ENCODE measurements around the gene PTPN7. TPM values are rescaled to one million over a fixed set of nuclear protein-coding genes. Genes with fewer than 3 reads are reported as not detected.
A peak's percentile ranks its signal among the peaks of the same experiment; 100 is the strongest.

PTPN7 gene
- total and polyA plus RNA-seq, 4 donors = 0.75 to 7.0 (median 1.7) TPM

DNA sequence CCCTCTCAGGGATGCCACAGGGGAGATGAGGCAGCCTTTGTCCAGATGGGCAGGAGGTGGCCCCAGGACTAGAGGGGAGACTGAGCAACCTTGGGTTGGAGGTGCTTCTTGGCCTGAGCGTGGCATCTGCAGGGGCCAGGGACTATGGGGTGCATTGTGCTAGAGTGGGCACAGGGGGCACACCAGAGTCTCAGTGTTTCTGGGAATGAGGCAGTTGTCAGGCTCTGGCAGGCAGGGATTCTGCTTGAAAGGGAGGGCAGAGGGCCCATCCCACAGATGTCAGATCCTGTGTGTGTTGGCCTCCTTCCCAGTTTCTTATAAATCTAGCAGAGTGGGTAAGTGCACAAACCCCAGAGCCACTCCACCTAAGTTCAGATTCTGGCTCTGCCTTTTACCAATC is 46.9 kb upstream of the PTPN7 start:
- H3K36me3 ChIP-seq (ENCODE audit: control insufficient read depth in 4 of 4, insufficient read depth in 3 of 4, low read depth in 1 of 4, low read length in 3 of 4) = no peaks in the 10 kb centered on the region
- H3K27ac ChIP-seq (ENCODE audit: low read depth in 1 of 2, low read length in 2 of 2) = no peak overlapping the region
- H3K9me3 ChIP-seq (ENCODE audit: control insufficient read depth in 4 of 4, low read length in 3 of 4) = no peaks in the 10 kb centered on the region
- DNase-seq (ENCODE audit: low spot score) = no peak
- no peak overlapping the region for H3K9ac ChIP-seq (ENCODE audit: low read depth in 1 of 2, low read length in 2 of 2)
- WGBS = 76% methylated on average over 1 of the region's 1 CpG
- no peak for TF ChIP-seq EGR1 (IDR thresholded peaks at IDR 0.05; ENCODE audit: low read depth in 2 of 2)
- TF ChIP-seq RXRA (IDR thresholded peaks at IDR 0.05) = no peak
- no peak for TF ChIP-seq TAF1 (conservative IDR thresholded peaks at IDR 0.05)
- no peak for TF ChIP-seq YY1 (IDR thresholded peaks at IDR 0.05)
- TF ChIP-seq GABPA (IDR thresholded peaks at IDR 0.05 in 1 of 2, conservative IDR thresholded peaks at IDR 0.05 in 1 of 2) = no peak
- TF ChIP-seq, protein P1, sequence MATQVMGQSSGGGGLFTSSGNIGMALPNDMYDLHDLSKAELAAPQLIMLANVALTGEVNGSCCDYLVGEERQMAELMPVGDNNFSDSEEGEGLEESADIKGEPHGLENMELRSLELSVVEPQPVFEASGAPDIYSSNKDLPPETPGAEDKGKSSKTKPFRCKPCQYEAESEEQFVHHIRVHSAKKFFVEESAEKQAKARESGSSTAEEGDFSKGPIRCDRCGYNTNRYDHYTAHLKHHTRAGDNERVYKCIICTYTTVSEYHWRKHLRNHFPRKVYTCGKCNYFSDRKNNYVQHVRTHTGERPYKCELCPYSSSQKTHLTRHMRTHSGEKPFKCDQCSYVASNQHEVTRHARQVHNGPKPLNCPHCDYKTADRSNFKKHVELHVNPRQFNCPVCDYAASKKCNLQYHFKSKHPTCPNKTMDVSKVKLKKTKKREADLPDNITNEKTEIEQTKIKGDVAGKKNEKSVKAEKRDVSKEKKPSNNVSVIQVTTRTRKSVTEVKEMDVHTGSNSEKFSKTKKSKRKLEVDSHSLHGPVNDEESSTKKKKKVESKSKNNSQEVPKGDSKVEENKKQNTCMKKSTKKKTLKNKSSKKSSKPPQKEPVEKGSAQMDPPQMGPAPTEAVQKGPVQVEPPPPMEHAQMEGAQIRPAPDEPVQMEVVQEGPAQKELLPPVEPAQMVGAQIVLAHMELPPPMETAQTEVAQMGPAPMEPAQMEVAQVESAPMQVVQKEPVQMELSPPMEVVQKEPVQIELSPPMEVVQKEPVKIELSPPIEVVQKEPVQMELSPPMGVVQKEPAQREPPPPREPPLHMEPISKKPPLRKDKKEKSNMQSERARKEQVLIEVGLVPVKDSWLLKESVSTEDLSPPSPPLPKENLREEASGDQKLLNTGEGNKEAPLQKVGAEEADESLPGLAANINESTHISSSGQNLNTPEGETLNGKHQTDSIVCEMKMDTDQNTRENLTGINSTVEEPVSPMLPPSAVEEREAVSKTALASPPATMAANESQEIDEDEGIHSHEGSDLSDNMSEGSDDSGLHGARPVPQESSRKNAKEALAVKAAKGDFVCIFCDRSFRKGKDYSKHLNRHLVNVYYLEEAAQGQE (IDR thresholded peaks at IDR 0.05) = no peak
- TF ChIP-seq, protein P2, sequence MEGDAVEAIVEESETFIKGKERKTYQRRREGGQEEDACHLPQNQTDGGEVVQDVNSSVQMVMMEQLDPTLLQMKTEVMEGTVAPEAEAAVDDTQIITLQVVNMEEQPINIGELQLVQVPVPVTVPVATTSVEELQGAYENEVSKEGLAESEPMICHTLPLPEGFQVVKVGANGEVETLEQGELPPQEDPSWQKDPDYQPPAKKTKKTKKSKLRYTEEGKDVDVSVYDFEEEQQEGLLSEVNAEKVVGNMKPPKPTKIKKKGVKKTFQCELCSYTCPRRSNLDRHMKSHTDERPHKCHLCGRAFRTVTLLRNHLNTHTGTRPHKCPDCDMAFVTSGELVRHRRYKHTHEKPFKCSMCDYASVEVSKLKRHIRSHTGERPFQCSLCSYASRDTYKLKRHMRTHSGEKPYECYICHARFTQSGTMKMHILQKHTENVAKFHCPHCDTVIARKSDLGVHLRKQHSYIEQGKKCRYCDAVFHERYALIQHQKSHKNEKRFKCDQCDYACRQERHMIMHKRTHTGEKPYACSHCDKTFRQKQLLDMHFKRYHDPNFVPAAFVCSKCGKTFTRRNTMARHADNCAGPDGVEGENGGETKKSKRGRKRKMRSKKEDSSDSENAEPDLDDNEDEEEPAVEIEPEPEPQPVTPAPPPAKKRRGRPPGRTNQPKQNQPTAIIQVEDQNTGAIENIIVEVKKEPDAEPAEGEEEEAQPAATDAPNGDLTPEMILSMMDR (IDR thresholded peaks at IDR 0.05; ENCODE audit: low read depth, low read length, missing input control) = no peak
- TF ChIP-seq SP1 (IDR thresholded peaks at IDR 0.05) = no peak
- no peak for TF ChIP-seq RAD21 (IDR thresholded peaks at IDR 0.05)
- no peak for TF ChIP-seq HNF4A (conservative IDR thresholded peaks at IDR 0.05)
- TF ChIP-seq FOXA1 (IDR thresholded peaks at IDR 0.05) = no peak
- TF ChIP-seq NR2F2 (IDR thresholded peaks at IDR 0.05) = no peak
- no peaks in the 10 kb centered on the region for H3K4me1 ChIP-seq (ENCODE audit: control insufficient read depth in 4 of 4, insufficient read depth in 4 of 4, low read length in 3 of 4)
- H3K4me3 ChIP-seq (ENCODE audit: low read depth in 1 of 3, low read length in 3 of 3) = no peak overlapping the region
- peaks cover 0 to 7% (median 0%) of the 10 kb centered on the region in 4 donors for H3K27me3 ChIP-seq (ENCODE audit: control insufficient read depth in 4 of 4, insufficient read depth in 4 of 4, low read length in 3 of 4)

DNA sequence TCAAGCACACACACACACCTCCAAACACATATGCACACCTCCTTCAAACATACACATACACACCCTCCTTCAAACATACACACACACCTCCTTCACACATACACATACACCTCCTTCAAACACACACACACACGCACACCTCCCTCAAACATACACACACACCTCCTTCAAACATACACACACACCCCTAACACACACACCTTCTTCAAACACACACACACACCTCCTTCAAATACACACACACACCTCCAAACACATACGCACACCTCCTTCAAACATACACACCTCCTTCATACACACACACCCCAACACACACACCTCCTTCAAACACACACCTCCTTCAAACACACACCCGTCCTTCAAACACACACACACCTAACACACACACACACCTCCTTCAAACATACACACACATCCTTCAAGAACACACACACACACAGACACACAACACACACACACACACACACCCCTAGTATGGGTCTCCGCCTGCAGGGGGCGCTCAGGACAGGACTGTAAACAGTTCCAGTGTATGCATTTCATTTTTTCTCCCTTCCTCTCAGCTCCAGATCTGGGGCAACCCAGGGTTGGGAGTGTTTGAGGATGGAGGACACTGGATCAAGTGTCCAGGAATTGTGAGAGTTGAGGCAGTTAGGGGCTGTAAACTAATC is 45.3 kb upstream of the PTPN7 start:
- no peak overlapping the region for H3K9ac ChIP-seq (ENCODE audit: low read depth in 1 of 2, low read length in 2 of 2)
- H3K36me3 ChIP-seq (ENCODE audit: control insufficient read depth in 4 of 4, insufficient read depth in 3 of 4, low read depth in 1 of 4, low read length in 3 of 4) = no peaks in the 10 kb centered on the region
- H3K27ac ChIP-seq (ENCODE audit: low read depth in 1 of 2, low read length in 2 of 2) = no peak overlapping the region
- no peaks in the 10 kb centered on the region for H3K4me1 ChIP-seq (ENCODE audit: control insufficient read depth in 4 of 4, insufficient read depth in 4 of 4, low read length in 3 of 4)
- WGBS = 66% methylated on average over 5 of the region's 5 CpGs
- H3K27me3 ChIP-seq (ENCODE audit: control insufficient read depth in 4 of 4, insufficient read depth in 4 of 4, low read length in 3 of 4) = peaks cover 0 to 3% (median 0%) of the 10 kb centered on the region in 4 donors
- peak in 1 of 2 donors; percentile 10 for TF ChIP-seq RAD21 (IDR thresholded peaks at IDR 0.05)
- TF ChIP-seq TAF1 (conservative IDR thresholded peaks at IDR 0.05) = no peak
- no peak overlapping the region for H3K4me3 ChIP-seq (ENCODE audit: low read depth in 1 of 3, low read length in 3 of 3)
- no peaks in the 10 kb centered on the region for H3K9me3 ChIP-seq (ENCODE audit: control insufficient read depth in 4 of 4, low read length in 3 of 4)
- no peak for DNase-seq (ENCODE audit: low spot score)

DNA sequence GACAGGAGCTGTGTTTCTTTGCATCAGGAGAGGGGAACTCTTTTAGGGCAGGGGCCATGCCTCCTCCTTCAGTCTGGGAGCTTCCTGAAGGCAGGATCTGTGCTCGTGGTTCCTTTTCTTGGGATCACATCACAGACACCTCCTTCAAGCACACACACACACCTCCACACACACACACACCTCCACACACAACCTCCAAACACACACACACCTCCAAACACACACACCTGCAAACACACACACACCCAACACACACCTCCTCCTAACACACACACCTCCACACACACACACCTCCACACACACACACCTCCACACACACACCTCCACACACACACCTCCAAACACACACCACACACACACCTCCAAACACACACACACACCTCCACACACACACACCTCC is 43.7 kb upstream of the PTPN7 start:
- H3K27me3 ChIP-seq (ENCODE audit: control insufficient read depth in 4 of 4, insufficient read depth in 4 of 4, low read length in 3 of 4) = peaks cover 0 to 3% (median 0%) of the 10 kb centered on the region in 4 donors
- no peak for DNase-seq (ENCODE audit: low spot score)
- H3K9me3 ChIP-seq (ENCODE audit: control insufficient read depth in 4 of 4, low read length in 3 of 4) = no peaks in the 10 kb centered on the region
- H3K27ac ChIP-seq (ENCODE audit: low read depth in 1 of 2, low read length in 2 of 2) = no peak overlapping the region
- no peaks in the 10 kb centered on the region for H3K4me1 ChIP-seq (ENCODE audit: control insufficient read depth in 4 of 4, insufficient read depth in 4 of 4, low read length in 3 of 4)
- no peak overlapping the region for H3K4me3 ChIP-seq (ENCODE audit: low read depth in 1 of 3, low read length in 3 of 3)
- H3K36me3 ChIP-seq (ENCODE audit: control insufficient read depth in 4 of 4, insufficient read depth in 3 of 4, low read depth in 1 of 4, low read length in 3 of 4) = no peaks in the 10 kb centered on the region
- H3K9ac ChIP-seq (ENCODE audit: low read depth in 1 of 2, low read length in 2 of 2) = no peak overlapping the region
- 30% methylated on average over 1 of the region's 1 CpG for WGBS
- TF ChIP-seq RAD21 (IDR thresholded peaks at IDR 0.05) (no peak), HNF4A (conservative IDR thresholded peaks at IDR 0.05) (no peak), RXRA (IDR thresholded peaks at IDR 0.05) (no peak), JUND (IDR thresholded peaks at IDR 0.05) (no peak), FOXA1 (IDR thresholded peaks at IDR 0.05) (no peak), TAF1 (conservative IDR thresholded peaks at IDR 0.05) (no peak), HNF4G (IDR thresholded peaks at IDR 0.05) (no peak), SP1 (IDR thresholded peaks at IDR 0.05) (no peak), FOXA2 (IDR thresholded peaks at IDR 0.05) (no peak), EGR1 (IDR thresholded peaks at IDR 0.05; ENCODE audit: low read depth in 2 of 2) (no peak)
- TF ChIP-seq, protein P3, sequence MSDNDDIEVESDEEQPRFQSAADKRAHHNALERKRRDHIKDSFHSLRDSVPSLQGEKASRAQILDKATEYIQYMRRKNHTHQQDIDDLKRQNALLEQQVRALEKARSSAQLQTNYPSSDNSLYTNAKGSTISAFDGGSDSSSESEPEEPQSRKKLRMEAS (IDR thresholded peaks at IDR 0.05) = no peak
- TF ChIP-seq, protein P4, sequence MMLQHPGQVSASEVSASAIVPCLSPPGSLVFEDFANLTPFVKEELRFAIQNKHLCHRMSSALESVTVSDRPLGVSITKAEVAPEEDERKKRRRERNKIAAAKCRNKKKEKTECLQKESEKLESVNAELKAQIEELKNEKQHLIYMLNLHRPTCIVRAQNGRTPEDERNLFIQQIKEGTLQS (IDR thresholded peaks at IDR 0.05) = no peak
- TF ChIP-seq, protein P1 (IDR thresholded peaks at IDR 0.05) = no peak

Data from liver (tissue), 9 donors.